GM21619 (cell line): Measurements from ENCODE around the gene ACP5.
"Not testable (repeated sequence)": the region's sequence is repeated elsewhere in the genome, so short reads cannot be mapped to it uniquely, and the experiment has no call there.

Experiments used
- ATAC-seq: cut with Tn5 transposase; IDR thresholded peaks from one replicate; pipeline ENCODE4 v1.9.1; 2021; ENCODE audit not compliant: unreplicated experiment

ACP5 gene

DNA sequence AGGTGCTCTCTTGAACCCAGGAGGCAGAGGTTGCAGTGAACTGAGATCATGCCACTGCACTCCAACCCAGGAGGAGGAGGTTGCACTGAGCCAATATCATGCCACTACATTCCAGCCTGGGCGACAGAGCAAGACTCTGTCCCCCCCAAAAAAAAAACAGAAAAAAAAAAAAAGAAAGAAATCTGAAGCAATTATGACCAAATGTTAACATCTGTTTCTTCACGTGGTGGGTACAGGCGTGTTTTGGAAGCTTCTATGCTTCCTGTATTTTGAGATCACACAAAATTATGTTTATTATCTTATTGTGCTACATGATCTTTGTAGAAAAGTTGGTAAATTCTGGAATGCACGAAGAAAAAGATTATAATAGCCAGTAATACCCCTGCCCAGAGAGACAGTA is 2.7 kb upstream of the ACP5 start:
- no peak for ATAC-seq

DNA sequence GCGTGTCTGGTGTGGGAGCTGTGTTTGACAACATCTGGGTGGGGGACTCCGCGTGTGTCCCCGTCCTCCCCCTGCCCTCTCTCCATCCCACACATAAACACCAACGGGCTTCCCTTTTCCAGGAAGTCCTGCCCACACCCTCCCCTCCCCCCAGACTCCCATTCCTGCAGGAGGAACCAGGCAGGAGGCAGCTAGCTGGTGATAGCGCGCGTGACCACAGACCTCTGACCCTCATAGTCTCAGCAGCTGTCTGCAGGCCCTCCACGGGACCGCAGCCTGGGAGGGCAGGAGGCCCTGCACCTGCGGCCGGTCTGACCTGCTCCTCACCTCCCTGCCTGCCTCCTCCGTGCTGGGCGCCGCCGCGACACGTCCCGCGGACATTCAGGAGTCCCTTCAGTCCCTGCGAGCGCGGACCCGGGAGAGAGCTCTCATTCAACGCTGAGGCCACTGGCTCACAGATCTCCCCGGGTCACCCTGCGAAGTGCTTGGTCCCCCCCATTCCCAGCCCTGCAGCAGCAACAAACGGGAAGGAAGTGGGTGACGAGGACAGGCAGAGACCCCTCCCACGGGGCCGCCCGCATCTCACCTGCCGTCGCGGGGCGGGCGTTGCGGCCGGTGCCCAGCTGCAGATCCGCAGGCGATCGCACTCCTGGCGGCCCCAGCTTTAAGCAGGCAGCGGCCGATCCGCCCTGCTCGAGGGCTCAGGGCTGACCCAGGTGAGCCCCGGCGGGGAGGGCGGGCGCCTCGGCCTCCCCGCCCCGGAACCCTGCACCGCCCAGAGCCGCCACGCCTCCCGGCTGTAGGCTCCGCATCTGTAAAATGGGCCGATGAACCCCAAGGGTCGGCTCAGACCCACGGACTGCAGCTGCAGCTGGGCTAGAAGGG is 1.1 kb upstream of the ACP5 start:
- no peak for ATAC-seq

GRCh38 chr19:11576227-11576626 is 1.2 kb downstream of the ACP5 start:
- ATAC-seq = no peak

GRCh38 chr19:11574689-11575088 is 2.8 kb downstream of the ACP5 start:
- no peak for ATAC-seq

- ATAC-seq = not testable (repeated sequence)
These were observed 3.7 kb downstream of the ACP5 start for GRCh38 chr19:11573763-11574162.

- not testable (repeated sequence) for ATAC-seq
These were observed 4.1 kb downstream of the ACP5 start for GRCh38 chr19:11573354-11573753.

GRCh38 chr19:11570039-11570462 is 7.4 kb downstream of the ACP5 start:
- no peak for ATAC-seq

GRCh38 chr19:11566164-11566563 is 11.3 kb downstream of the ACP5 start:
- no peak for ATAC-seq

DNA sequence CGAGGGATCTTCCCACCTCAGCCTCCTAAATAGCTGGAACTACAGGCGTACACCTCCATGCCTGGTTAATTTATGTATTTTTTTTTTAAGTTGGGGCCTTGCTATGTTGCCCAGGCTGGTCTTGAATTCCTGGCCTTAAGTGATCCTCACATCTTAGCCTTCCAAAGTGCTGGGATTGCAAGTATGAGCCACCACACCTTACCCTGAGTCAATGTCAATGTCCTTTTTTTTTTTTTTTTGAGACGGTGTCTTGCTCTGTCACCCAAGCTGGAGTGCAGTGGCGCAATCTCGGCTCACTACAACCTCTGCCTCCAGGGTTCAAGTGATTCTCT is 11.8 kb downstream of the ACP5 start:
- ATAC-seq = not testable (repeated sequence)

DNA sequence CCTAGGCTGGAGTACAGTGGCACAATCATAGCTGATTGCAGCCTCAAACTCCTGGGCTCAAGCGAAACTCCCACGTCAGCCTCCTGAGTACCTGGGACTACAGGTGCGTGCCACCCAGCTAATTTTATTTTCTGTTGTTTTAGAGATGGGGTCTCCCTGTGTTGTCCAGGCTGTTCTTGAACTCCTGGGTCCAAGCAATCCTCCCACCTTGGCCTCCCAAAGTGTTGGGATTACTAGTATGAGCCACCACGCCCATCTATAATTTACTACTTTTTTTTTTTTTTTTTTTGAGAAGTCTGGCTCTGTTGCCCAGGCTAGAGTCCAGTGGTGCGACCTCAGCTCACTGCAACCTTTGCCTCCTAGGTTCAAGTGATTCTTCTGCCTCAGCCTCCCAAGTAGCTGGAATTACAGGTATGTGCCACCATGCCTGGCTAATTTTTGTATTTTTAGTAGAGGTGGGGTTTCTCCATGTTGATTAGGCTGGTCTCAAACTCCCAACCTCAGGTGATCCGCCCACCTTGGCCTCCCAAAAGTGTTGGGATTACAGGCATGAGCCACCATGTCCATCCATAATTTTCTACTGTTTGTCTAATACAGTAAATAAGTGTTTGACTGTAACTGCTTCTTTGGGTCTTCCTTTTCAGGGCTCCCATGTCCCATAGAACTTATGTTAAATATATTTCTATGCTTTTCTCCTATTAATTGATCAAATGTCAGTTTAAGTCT is 13.2 kb downstream of the ACP5 start:
- ATAC-seq = not testable (repeated sequence)

GRCh38 chr19:11563532-11563931 is 13.9 kb downstream of the ACP5 start:
- no peak for ATAC-seq

DNA sequence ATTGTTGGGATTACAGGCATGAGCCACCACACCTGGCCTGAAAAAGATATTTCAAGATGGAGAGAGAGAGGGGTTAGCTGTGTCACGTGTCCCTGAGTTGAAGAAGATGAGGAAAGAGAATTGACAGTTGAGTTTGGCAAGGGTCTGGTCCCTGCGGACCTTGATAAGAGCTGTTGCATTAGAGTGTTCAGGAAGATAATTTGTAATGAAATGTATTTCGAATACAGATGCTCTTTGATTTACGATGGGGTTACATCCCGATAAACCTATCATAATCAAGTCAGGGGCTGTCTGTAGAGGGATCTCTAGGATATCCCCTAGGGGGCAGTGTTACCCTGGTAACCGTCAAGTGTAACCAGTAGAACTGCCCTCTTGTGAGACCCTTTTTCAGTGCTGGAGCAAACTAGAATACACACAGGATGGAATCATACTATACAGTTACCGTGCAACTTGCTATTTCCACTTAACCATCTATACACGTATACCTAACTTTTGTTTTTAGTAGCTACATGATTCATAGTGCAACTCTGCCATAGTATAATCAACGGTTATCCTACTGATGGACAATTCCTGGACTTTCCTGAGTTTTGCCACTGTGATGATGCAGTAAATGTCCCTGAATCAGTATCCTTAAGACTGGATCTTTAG is 16.9 kb downstream of the ACP5 start:
- ATAC-seq = no peak

GRCh38 chr19:11558881-11559828 is 18.3 kb downstream of the ACP5 start, which contains the start of gene ELOF1:
ELOF1 (minus strand) TSS chr19:11559230; CDS start chr19:11554347, 4,883 bp downstream.
- peak; percentile 58 for ATAC-seq

- no peak for ATAC-seq
These were observed 20.6 kb downstream of the ACP5 start for GRCh38 chr19:11556634-11557420.

GRCh38 chr19:11555246-11555645 is 22.2 kb downstream of the ACP5 start:
- no peak for ATAC-seq

- no peak for ATAC-seq
These were observed 23.3 kb downstream of the ACP5 start for GRCh38 chr19:11554160-11554559.

DNA sequence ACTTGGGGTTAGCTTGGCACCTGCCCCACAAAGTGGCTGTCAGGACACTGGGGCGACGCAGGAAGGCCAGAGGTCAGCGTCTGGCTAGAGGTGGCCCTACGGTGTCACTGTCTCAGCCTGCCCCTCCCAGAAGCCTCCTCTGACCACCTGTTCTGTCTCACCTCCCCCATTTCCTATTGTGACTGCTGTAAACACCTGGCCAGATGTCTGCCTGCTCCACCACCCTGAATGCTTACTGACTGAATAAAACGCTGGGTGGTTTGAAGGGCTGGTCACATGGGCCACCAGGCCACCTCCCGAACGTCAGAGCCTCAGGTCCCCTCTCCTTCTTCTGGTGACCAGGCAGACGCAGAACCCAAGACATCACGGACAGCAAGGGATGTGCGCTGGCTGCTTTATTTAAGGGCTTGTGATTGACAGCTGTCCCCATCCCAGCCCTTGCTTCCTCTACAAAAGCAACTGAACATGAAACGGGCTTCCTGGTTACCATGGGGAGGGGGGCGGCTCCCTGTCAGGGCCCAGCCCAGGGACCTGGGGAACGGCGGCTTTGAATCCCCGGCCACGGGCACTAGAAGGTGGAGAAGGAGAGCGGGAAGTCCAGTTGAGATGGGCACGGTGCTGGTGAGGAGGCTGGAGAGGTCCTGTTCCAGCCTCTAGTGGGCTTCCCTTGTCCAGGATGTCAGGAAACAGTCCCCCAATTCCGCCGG is 24.6 kb downstream of the ACP5 start:
- no peak for ATAC-seq

GRCh38 chr19:11551603-11552235 is 25.7 kb downstream of the ACP5 start:
- no peak for ATAC-seq

- ATAC-seq = no peak
These were observed 27.2 kb downstream of the ACP5 start for GRCh38 chr19:11550265-11550664.
